Kidney (tissue), 14 donors: ENCODE measurements around the gene PSAPL1. TPM values are rescaled to one million over a fixed set of nuclear protein-coding genes. Genes with fewer than 3 reads are reported as not detected.

Experiments used
- DNase-seq, 5 donors: peaks; one replicate each; pipeline ENCODE4 v3.0.0-alpha.2; 2013 to 2020
- FAIRE-seq: peaks from 2 replicates; lab custom pipeline; 2012; peaks lifted over from hg19 to GRCh38; lab: Jason Lieb, UNC
- H3K27ac ChIP-seq, 2 donors: one replicate each; pipeline ENCODE4 v1.7.0; 2013; ENCODE audit warnings: low read depth in 2 of 2, low read length in 2 of 2, inconsistent platforms in 1 of 2
- H3K27me3 ChIP-seq: one replicate; pipeline ENCODE4 v1.7.1; 2013; ENCODE audit warnings: low read length, inconsistent platforms; ENCODE audit not compliant: control insufficient read depth, insufficient read depth
- H3K36me3 ChIP-seq, 3 donors: one replicate each; pipeline versions ENCODE4 v1.7.0 to v1.7.1; 2013; ENCODE audit warnings: low read length in 3 of 3, control low read depth in 1 of 3, inconsistent platforms in 1 of 3; ENCODE audit not compliant: insufficient read depth in 3 of 3, control insufficient read depth in 2 of 3
- H3K4me1 ChIP-seq, 3 donors: one replicate each; pipeline versions ENCODE4 v1.7.0 to v1.7.1; 2013; ENCODE audit warnings: low read length in 3 of 3, inconsistent platforms in 1 of 3, low read depth in 1 of 3; ENCODE audit not compliant: control insufficient read depth in 2 of 3, insufficient read depth in 2 of 3
- H3K4me3 ChIP-seq, 3 donors: one replicate each; pipeline versions ENCODE4 v1.7.0 to v1.8.1; 2013; ENCODE audit warnings: low read length in 3 of 3, control low read depth in 1 of 3, inconsistent platforms in 1 of 3
- H3K9ac ChIP-seq, 3 donors: one replicate each; pipeline versions ENCODE4 v1.7.0 to v1.7.1; 2013; ENCODE audit warnings: low read length in 3 of 3, control low read depth in 1 of 3, inconsistent platforms in 1 of 3
- H3K9me3 ChIP-seq, 3 donors: one replicate each; pipeline versions ENCODE4 v1.7.0 to v1.7.1; 2013; ENCODE audit warnings: low read length in 3 of 3, control low read depth in 1 of 3, inconsistent platforms in 1 of 3; ENCODE audit not compliant: control insufficient read depth in 2 of 3, insufficient read depth in 1 of 3
- CTCF ChIP-seq: IDR thresholded peaks from 3 replicates; pipeline ENCODE4 v1.5.1; 2012; ENCODE audit warnings: mild to moderate bottlenecking, moderate library complexity, borderline replicate concordance; ENCODE audit not compliant: insufficient read depth; ENCODE audit errors: extremely low read depth
- intact Hi-C: fragments of 100-400 bp; cut with DNase I; formaldehyde crosslinking; loops from one replicate; pipeline ENCODE4 v1.11.1; 2022
- polyA plus RNA-seq: library from polyadenylated mRNA; stranded (reverse); fragments of 350-450 nt; fragmentation: Illumina TruSeq; extraction: RNeasy Lipid Tissue Mini Kit (QIAGEN cat#74804); gene quantifications from one replicate; pipeline ENCODE4 v1.2.3, GENCODE V29; 2014; ENCODE audit warnings: low read depth, low replicate concordance; ENCODE audit not compliant: insufficient read depth
- total RNA-seq: library from RNA; stranded (reverse); fragmentation: NEBNext Ultra II Directional; extraction: Animal tissue kit (Norgen Biotek cat#: 25700); gene quantifications from one replicate; pipeline ENCODE4 v1.2.1, GENCODE V29; 2021
- donor health status: control.
- donor health status: control.
- donor health status: control.
- donor health status: control.
- donor health status: control.
- donor health status: DM: yes; HTN: yes; CAD: no.
- donor health status: Normal renal cell carcinoma (clear cell type).

Gene PSAPL1
- total and polyA plus RNA-seq, 2 donors from 2014 or later = not detected

DNA sequence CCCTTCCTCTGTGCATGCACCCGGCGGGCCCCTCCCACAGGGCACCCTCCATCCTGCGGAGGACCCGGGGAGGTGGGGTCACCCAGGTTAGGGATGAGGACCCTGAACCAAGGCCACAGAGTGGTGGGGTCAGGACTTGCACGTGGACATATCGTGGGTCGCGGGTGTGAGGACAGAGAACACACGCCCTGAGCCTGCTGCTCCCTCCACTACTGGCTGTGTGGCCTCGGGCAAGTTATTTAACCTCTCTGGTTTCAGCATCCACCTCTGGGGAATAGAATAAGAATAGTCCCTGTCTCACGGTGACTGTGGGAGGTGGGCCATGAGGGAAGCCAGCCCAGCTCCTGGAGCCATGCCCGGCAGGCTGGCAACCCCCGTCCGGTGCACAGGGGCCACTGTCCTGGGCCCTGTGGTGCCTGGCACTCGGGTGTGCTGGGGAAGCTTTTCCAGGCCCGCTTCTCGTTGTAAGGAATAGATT, 5.1 kb downstream of the PSAPL1 start:
- FAIRE-seq (no peak), DNase-seq (peak in 2 of 5 donors; percentile 41 to 63)
- Histone ChIP-seq H3K4me3 (no peak overlapping the region), H3K36me3 (no peaks in the 10 kb centered on the region), H3K9ac (no peak overlapping the region), H3K9me3 (no peaks in the 10 kb centered on the region), H3K4me1 (no peaks in the 10 kb centered on the region), H3K27me3 (no peaks in the 10 kb centered on the region), H3K27ac (no peak overlapping the region)
- no peak for TF ChIP-seq CTCF
- intact Hi-C loops = no loop called here

- no peak for TF ChIP-seq CTCF
- DNase-seq (peak in 3 of 5 donors; percentile 5 to 48 (median 22)), FAIRE-seq (no peak)
Measured at GRCh38 chr4:7429069-7429416, 5.7 kb downstream of the PSAPL1 start.

DNA sequence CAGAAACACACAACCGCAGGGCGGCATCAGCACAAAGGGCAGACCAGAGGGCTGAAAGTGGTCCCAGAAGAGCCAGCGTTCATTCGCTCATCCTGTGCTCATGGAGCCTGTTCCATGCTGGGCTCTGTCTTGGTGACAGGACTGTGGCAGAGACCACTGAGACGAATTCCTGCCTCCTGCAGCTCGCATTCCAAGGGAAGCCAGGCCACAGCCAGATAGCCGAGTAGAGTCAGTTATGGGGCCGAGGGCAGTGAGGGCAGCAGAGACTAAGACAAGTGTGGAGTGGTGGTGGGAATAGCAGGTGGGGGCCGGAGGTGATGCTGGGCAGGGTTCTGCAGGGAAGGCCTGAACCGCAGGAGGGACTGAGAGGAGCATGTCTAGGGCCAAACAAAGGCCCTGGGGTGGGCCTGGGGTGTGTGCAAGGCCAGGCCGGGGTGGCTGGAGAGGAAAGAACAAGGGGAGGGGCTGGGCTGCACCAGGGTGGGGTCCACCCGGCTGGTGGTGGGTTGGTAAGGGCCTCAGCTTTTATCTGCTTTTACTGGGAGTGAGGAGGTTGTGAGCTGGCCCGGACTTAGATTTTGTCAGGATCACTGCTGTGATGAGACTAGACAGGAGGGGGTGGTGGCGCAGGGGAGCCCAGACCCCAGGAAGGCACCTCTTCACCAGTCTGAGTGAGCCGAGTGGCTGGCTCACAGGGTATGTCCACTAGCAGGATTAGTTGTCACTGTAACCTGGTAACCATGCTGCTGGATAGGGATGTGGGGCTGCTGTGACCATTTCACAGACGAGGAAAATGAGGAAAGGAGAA, 6.3 kb downstream of the PSAPL1 start:
- no peak overlapping the region for H3K27ac ChIP-seq
- no peaks in the 10 kb centered on the region for H3K36me3 ChIP-seq
- TF ChIP-seq CTCF = no peak
- H3K4me1 ChIP-seq = no peaks in the 10 kb centered on the region
- intact Hi-C loops = no loop called here
- no peak overlapping the region for H3K4me3 ChIP-seq
- no peaks in the 10 kb centered on the region for H3K9me3 ChIP-seq
- no peaks in the 10 kb centered on the region for H3K27me3 ChIP-seq
- DNase-seq = peak in 4 of 5 donors; percentile 19 to 39 (median 36)
- no peak for FAIRE-seq
- no peak overlapping the region for H3K9ac ChIP-seq

More at GRCh38 chr4:7429069-7429416, 5.7 kb downstream of the PSAPL1 start:
- H3K27ac ChIP-seq = no peak overlapping the region
- intact Hi-C loops = no loop called here
- no peaks in the 10 kb centered on the region for H3K9me3 ChIP-seq
- no peaks in the 10 kb centered on the region for H3K36me3 ChIP-seq
- no peak overlapping the region for H3K9ac ChIP-seq
- no peak overlapping the region for H3K4me3 ChIP-seq
- H3K27me3 ChIP-seq = no peaks in the 10 kb centered on the region
- no peaks in the 10 kb centered on the region for H3K4me1 ChIP-seq
